Panc1 (cell line): ENCODE results near the gene IFT52. TPM values are rescaled to one million over a fixed set of nuclear protein-coding genes. Genes with fewer than 3 reads are reported as not detected.

ENCODE experiments used
- ATAC-seq: fragments of 200-7000 bp; cut with Tn5 transposase; 2 replicates; pipeline ENCODE4 v1.9.1; 2020; ENCODE audit warnings: mild to moderate bottlenecking, moderate library complexity
- BruUV-seq: library from RNA; stranded (reverse); fragments of 400-500 nt; replicated peaks from 2 replicates; lab custom pipeline; 2021; lab: Mats Ljungman, UMichigan
- CTCF ChIA-PET: fragments of 300-600 bp; sonication (Branson Sonifier 250); formaldehyde crosslinking; loops from one replicate; lab custom pipeline; 2022; ENCODE audit warnings: antibody characterized with exemption; lab: Charles Lee
- POLR2A ChIA-PET: fragments of 300-600 bp; sonication (Branson Sonifier 250); formaldehyde crosslinking; loops from one replicate; lab custom pipeline; 2022; ENCODE audit warnings: antibody characterized with exemption; lab: Charles Lee
- DNase-seq: peaks from one replicate; pipeline ENCODE4 v3.0.0-alpha.2; 2010; ENCODE audit warnings: low read depth, low spot score
- H3K27ac ChIP-seq: 2 replicates; pipeline ENCODE4 v1.5.1; 2011; ENCODE audit warnings: mild to moderate bottlenecking, low read length, inconsistent platforms
- H3K27me3 ChIP-seq: fragments of 200-500 bp; sonication (Bioruptor generic); 2 replicates; pipeline ENCODE4 v1.6.0; 2014; ENCODE audit warnings: low read length, inconsistent platforms; ENCODE audit not compliant: control insufficient read depth, insufficient read depth
- H3K36me3 ChIP-seq: fragments of 200-500 bp; sonication (Bioruptor generic); 2 replicates; pipeline ENCODE4 v1.5.1; 2014; ENCODE audit warnings: inconsistent platforms, mild to moderate bottlenecking, low read length, moderate library complexity; ENCODE audit not compliant: control insufficient read depth, insufficient read depth
- H3K4me1 ChIP-seq: 2 replicates; pipeline ENCODE4 v1.5.1; 2011; ENCODE audit warnings: inconsistent platforms, mild to moderate bottlenecking, low read length, moderate library complexity; ENCODE audit not compliant: control insufficient read depth, insufficient read depth
- H3K4me3 ChIP-seq, 2 experiments: 2 replicates each; pipeline ENCODE4 v1.5.1; 2011 to 2012; ENCODE audit warnings: low read depth in 2 of 2, low read length in 2 of 2, mild to moderate bottlenecking in 2 of 2, inconsistent platforms in 1 of 2, moderate library complexity in 1 of 2
- H3K9me3 ChIP-seq: fragments of 200-500 bp; sonication (Bioruptor generic); 2 replicates; pipeline ENCODE4 v1.5.1; 2014; ENCODE audit warnings: low read depth, mild to moderate bottlenecking, inconsistent platforms, low read length, moderate library complexity; ENCODE audit not compliant: control insufficient read depth, insufficient read depth
- POLR2AphosphoS5 ChIP-seq: IDR thresholded peaks from 2 replicates; pipeline ENCODE4 v1.6.1; 2012; ENCODE audit warnings: mild to moderate bottlenecking, low read depth, low read length, moderate library complexity
- SIN3A ChIP-seq: IDR thresholded peaks from 2 replicates; pipeline ENCODE4 v1.6.1; 2012; ENCODE audit warnings: low read depth, mild to moderate bottlenecking, low read length, moderate library complexity, borderline replicate concordance; ENCODE audit not compliant: insufficient read depth
- TCF7L2 ChIP-seq: IDR thresholded peaks from 2 replicates; pipeline ENCODE4 v1.6.1; 2011; ENCODE audit warnings: mild to moderate bottlenecking, low read depth, low read length, inconsistent platforms
- in situ Hi-C: cut with HindIII; loops from 2 replicates; pipeline ENCODE4 v1.10.0; 2016; ENCODE audit warnings: low sequenced_read_pairs, low pct_unique_long_range_greater_than_20kb
- intact Hi-C: fragments of 100-400 bp; cut with micrococcal nuclease; formaldehyde crosslinking; loops from one replicate; pipeline ENCODE4 v1.10.0; 2022; ENCODE audit not compliant: unreplicated experiment
- total RNA-seq: library from RNA; stranded (reverse); gene quantifications from one replicate; pipeline ENCODE4 v1.2.1, GENCODE V29; 2021; ENCODE audit not compliant: unreplicated experiment
- TF ChIP-seq, protein P1 (sequence below): fragments of 450-650 bp; IDR thresholded peaks from 2 replicates; pipeline ENCODE4 v1.5.1; 2017; ENCODE audit warnings: mild to moderate bottlenecking
- TF ChIP-seq, protein P2 (sequence below), 2 experiments: IDR thresholded peaks; 2 replicates each; pipeline ENCODE4 v1.6.1; 2011 to 2012; ENCODE audit warnings: low read depth in 2 of 2, control low read depth in 1 of 2, low read length in 1 of 2, mild to moderate bottlenecking in 1 of 2, moderate library complexity in 1 of 2; ENCODE audit not compliant: insufficient read depth in 1 of 2

The IFT52 gene
- total RNA-seq, 1 experiment from 2014 or later: 29.2 TPM

DNA sequence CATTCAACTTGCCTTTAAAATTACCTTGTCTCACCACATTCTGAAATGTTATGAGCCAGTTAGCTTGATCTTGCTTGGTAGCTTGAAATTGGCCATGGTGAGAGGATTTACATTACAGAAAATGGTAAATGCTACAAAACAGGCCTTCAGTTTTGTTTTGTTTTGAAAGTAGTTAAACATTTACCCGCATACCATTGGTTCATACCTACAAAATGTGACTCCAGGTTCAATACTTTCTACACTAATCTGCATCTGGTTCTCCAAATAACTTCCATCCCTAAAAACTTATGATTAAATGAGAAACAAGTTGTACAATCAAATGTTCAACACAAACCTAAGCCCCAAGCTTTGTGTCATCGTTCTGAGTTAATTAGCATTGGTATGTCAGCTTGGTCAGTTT, 45.7 kb downstream of the IFT52 start:
- BruUV-seq: no TSS peak
- Histone ChIP-seq H3K4me1 (no peaks in the 10 kb centered on the region), H3K9me3 (no peaks in the 10 kb centered on the region), H3K27ac (no peak overlapping the region), H3K27me3 (no peaks in the 10 kb centered on the region), H3K36me3 (no peaks in the 10 kb centered on the region), H3K4me3 (no peak overlapping the region)
- in situ Hi-C loops (no loop called here), intact Hi-C loops (no loop called here)
- TF ChIP-seq TCF7L2 (no peak), POLR2AphosphoS5 (no peak), SIN3A (no peak)
- TF ChIP-seq, protein P1, sequence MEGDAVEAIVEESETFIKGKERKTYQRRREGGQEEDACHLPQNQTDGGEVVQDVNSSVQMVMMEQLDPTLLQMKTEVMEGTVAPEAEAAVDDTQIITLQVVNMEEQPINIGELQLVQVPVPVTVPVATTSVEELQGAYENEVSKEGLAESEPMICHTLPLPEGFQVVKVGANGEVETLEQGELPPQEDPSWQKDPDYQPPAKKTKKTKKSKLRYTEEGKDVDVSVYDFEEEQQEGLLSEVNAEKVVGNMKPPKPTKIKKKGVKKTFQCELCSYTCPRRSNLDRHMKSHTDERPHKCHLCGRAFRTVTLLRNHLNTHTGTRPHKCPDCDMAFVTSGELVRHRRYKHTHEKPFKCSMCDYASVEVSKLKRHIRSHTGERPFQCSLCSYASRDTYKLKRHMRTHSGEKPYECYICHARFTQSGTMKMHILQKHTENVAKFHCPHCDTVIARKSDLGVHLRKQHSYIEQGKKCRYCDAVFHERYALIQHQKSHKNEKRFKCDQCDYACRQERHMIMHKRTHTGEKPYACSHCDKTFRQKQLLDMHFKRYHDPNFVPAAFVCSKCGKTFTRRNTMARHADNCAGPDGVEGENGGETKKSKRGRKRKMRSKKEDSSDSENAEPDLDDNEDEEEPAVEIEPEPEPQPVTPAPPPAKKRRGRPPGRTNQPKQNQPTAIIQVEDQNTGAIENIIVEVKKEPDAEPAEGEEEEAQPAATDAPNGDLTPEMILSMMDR: no peak
- TF ChIP-seq, protein P2, sequence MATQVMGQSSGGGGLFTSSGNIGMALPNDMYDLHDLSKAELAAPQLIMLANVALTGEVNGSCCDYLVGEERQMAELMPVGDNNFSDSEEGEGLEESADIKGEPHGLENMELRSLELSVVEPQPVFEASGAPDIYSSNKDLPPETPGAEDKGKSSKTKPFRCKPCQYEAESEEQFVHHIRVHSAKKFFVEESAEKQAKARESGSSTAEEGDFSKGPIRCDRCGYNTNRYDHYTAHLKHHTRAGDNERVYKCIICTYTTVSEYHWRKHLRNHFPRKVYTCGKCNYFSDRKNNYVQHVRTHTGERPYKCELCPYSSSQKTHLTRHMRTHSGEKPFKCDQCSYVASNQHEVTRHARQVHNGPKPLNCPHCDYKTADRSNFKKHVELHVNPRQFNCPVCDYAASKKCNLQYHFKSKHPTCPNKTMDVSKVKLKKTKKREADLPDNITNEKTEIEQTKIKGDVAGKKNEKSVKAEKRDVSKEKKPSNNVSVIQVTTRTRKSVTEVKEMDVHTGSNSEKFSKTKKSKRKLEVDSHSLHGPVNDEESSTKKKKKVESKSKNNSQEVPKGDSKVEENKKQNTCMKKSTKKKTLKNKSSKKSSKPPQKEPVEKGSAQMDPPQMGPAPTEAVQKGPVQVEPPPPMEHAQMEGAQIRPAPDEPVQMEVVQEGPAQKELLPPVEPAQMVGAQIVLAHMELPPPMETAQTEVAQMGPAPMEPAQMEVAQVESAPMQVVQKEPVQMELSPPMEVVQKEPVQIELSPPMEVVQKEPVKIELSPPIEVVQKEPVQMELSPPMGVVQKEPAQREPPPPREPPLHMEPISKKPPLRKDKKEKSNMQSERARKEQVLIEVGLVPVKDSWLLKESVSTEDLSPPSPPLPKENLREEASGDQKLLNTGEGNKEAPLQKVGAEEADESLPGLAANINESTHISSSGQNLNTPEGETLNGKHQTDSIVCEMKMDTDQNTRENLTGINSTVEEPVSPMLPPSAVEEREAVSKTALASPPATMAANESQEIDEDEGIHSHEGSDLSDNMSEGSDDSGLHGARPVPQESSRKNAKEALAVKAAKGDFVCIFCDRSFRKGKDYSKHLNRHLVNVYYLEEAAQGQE (IDR thresholded peaks at IDR 0.05; ENCODE audit: insufficient read depth in 1 of 2, low read depth in 2 of 2, low read length in 1 of 2): no peak
- ChIA-PET POLR2A (no interaction called here), CTCF (no interaction called here)
- DNase-seq (no peak), ATAC-seq (no peak)

DNA sequence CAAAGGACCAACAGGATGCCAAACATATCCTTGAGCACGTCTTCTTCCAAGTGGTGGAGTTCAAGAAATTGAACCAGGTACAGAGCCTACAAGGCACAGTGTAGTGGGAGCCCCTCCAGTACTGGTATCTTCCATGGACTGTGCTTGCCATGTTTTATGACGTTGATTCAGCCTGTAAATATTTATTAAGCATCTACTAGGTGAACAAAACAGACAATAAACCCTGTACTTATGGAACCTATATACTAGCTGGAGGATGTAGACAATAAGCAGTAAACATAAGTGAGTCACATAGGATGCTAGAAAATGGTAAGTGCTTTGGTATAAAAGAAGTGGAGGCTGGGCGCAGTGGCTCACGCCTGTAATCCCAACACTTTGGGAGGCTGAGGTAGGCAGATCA, 51.8 kb downstream of the IFT52 start:
- no peaks in the 10 kb centered on the region for H3K36me3 ChIP-seq
- in situ Hi-C loops (no loop called here), intact Hi-C loops (no loop called here)
- no peaks in the 10 kb centered on the region for H3K4me1 ChIP-seq
- TF ChIP-seq SIN3A (no peak), POLR2AphosphoS5 (no peak), TCF7L2 (no peak)
- TF ChIP-seq, protein P2 (IDR thresholded peaks at IDR 0.05; ENCODE audit: insufficient read depth in 1 of 2, low read depth in 2 of 2, low read length in 1 of 2): no peak
- TF ChIP-seq, protein P1: no peak
- BruUV-seq: no TSS peak
- H3K9me3 ChIP-seq: no peaks in the 10 kb centered on the region
- DNase-seq (no peak), ATAC-seq (no peak; the same call in 1 of the 2 replicates)
- POLR2A ChIA-PET: no interaction called here
- CTCF ChIA-PET: interaction anchor here (0.6 kb wide), 1 partner anchor 438 kb away, joined by 7 read pairs; no protein-coding TSS in a partner anchor
- H3K4me3 ChIP-seq: no peak overlapping the region
- H3K27me3 ChIP-seq: no peaks in the 10 kb centered on the region
- no peak overlapping the region for H3K27ac ChIP-seq
